Panc1 (cell line): ENCODE data around the gene SLTM. TPM values are rescaled to one million over a fixed set of nuclear protein-coding genes. Genes with fewer than 3 reads are reported as not detected.
"Not testable (repeated sequence)": the region's sequence is repeated elsewhere in the genome, so short reads cannot be mapped to it uniquely, and the experiment has no call there.

ENCODE experiments used
- ATAC-seq: fragments of 200-7000 bp; cut with Tn5 transposase; 2 replicates; pipeline ENCODE4 v1.9.1; 2020; ENCODE audit warnings: mild to moderate bottlenecking, moderate library complexity
- BruUV-seq: library from RNA; stranded (reverse); fragments of 400-500 nt; replicated peaks from 2 replicates; lab custom pipeline; 2021; lab: Mats Ljungman, UMichigan
- CTCF ChIA-PET: fragments of 300-600 bp; sonication (Branson Sonifier 250); formaldehyde crosslinking; loops from one replicate; lab custom pipeline; 2022; ENCODE audit warnings: antibody characterized with exemption; lab: Charles Lee
- POLR2A ChIA-PET: fragments of 300-600 bp; sonication (Branson Sonifier 250); formaldehyde crosslinking; loops from one replicate; lab custom pipeline; 2022; ENCODE audit warnings: antibody characterized with exemption; lab: Charles Lee
- DNase-seq: peaks from one replicate; pipeline ENCODE4 v3.0.0-alpha.2; 2010; ENCODE audit warnings: low read depth, low spot score
- H3K27ac ChIP-seq: 2 replicates; pipeline ENCODE4 v1.5.1; 2011; ENCODE audit warnings: mild to moderate bottlenecking, low read length, inconsistent platforms
- H3K27me3 ChIP-seq: fragments of 200-500 bp; sonication (Bioruptor generic); 2 replicates; pipeline ENCODE4 v1.6.0; 2014; ENCODE audit warnings: low read length, inconsistent platforms; ENCODE audit not compliant: control insufficient read depth, insufficient read depth
- H3K36me3 ChIP-seq: fragments of 200-500 bp; sonication (Bioruptor generic); 2 replicates; pipeline ENCODE4 v1.5.1; 2014; ENCODE audit warnings: inconsistent platforms, mild to moderate bottlenecking, low read length, moderate library complexity; ENCODE audit not compliant: control insufficient read depth, insufficient read depth
- H3K4me1 ChIP-seq: 2 replicates; pipeline ENCODE4 v1.5.1; 2011; ENCODE audit warnings: inconsistent platforms, mild to moderate bottlenecking, low read length, moderate library complexity; ENCODE audit not compliant: control insufficient read depth, insufficient read depth
- H3K4me3 ChIP-seq, 2 experiments: 2 replicates each; pipeline ENCODE4 v1.5.1; 2011 to 2012; ENCODE audit warnings: low read depth in 2 of 2, low read length in 2 of 2, mild to moderate bottlenecking in 2 of 2, inconsistent platforms in 1 of 2, moderate library complexity in 1 of 2
- H3K9me3 ChIP-seq: fragments of 200-500 bp; sonication (Bioruptor generic); 2 replicates; pipeline ENCODE4 v1.5.1; 2014; ENCODE audit warnings: low read depth, mild to moderate bottlenecking, inconsistent platforms, low read length, moderate library complexity; ENCODE audit not compliant: control insufficient read depth, insufficient read depth
- CTCF ChIP-seq: fragments of 450-650 bp; IDR thresholded peaks from 2 replicates; pipeline ENCODE4 v1.5.1; 2017; ENCODE audit warnings: mild to moderate bottlenecking
- POLR2AphosphoS5 ChIP-seq: IDR thresholded peaks from 2 replicates; pipeline ENCODE4 v1.6.1; 2012; ENCODE audit warnings: mild to moderate bottlenecking, low read depth, low read length, moderate library complexity
- REST ChIP-seq, 2 experiments: IDR thresholded peaks; 2 replicates each; pipeline ENCODE4 v1.6.1; 2011 to 2012; ENCODE audit warnings: low read depth in 2 of 2, control low read depth in 1 of 2, low read length in 1 of 2, mild to moderate bottlenecking in 1 of 2, moderate library complexity in 1 of 2; ENCODE audit not compliant: insufficient read depth in 1 of 2
- SIN3A ChIP-seq: IDR thresholded peaks from 2 replicates; pipeline ENCODE4 v1.6.1; 2012; ENCODE audit warnings: low read depth, mild to moderate bottlenecking, low read length, moderate library complexity, borderline replicate concordance; ENCODE audit not compliant: insufficient read depth
- TCF7L2 ChIP-seq: IDR thresholded peaks from 2 replicates; pipeline ENCODE4 v1.6.1; 2011; ENCODE audit warnings: mild to moderate bottlenecking, low read depth, low read length, inconsistent platforms
- in situ Hi-C: cut with HindIII; loops from 2 replicates; pipeline ENCODE4 v1.10.0; 2016; ENCODE audit warnings: low sequenced_read_pairs, low pct_unique_long_range_greater_than_20kb
- intact Hi-C: fragments of 100-400 bp; cut with micrococcal nuclease; formaldehyde crosslinking; loops from one replicate; pipeline ENCODE4 v1.10.0; 2022; ENCODE audit not compliant: unreplicated experiment
- total RNA-seq: library from RNA; stranded (reverse); gene quantifications from one replicate; pipeline ENCODE4 v1.2.1, GENCODE V29; 2021; ENCODE audit not compliant: unreplicated experiment

The SLTM gene
- total RNA-seq, 1 experiment from 2014 or later, result 75.7 TPM

GRCh38 chr15:58886921-58887320 lies 46.6 kb downstream of the SLTM start:
- TF ChIP-seq SIN3A, result no peak
- TF ChIP-seq POLR2AphosphoS5, result no peak
- no peak for TF ChIP-seq TCF7L2
- TF ChIP-seq REST (IDR thresholded peaks at IDR 0.05; ENCODE audit: insufficient read depth in 1 of 2, low read depth in 2 of 2, low read length in 1 of 2), result no peak
- no peak for TF ChIP-seq CTCF
- Histone ChIP-seq H3K36me3 (peaks cover 65% of the 10 kb centered on the region), H3K27ac (no peak overlapping the region), H3K27me3 (no peaks in the 10 kb centered on the region), H3K9me3 (no peaks in the 10 kb centered on the region), H3K4me3 (no peak overlapping the region), H3K4me1 (no peaks in the 10 kb centered on the region)
- intact Hi-C loops, result no loop called here
- POLR2A ChIA-PET, result no interaction called here
- ATAC-seq (no peak), DNase-seq (no peak)
- BruUV-seq, result TSS peak; percentile 42
- CTCF ChIA-PET, result no interaction called here
- in situ Hi-C loops, result no loop called here

DNA sequence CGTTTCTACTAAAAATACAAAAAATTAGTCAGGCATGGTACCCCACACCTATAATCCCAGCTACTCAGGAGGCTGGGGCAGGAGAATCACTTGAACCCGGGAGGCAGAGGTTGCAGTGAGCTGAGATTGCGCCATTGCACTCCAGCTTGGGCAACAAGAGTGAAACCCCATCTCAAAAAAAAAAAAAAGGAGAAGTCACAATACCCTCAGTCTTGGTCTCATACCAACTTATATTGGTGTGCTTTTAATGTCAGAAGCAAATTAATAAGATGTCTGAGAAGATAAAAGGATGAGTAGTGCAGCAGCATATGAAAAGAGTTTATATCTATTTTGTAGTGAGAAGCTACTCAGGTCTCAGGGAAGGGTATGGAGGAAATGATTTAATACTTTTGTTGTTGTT lies 49.6 kb downstream of the SLTM start:
- CTCF ChIA-PET, DNase-seq, H3K4me1 ChIP-seq, intact Hi-C loops, H3K27ac ChIP-seq, ATAC-seq, H3K9me3 ChIP-seq, in situ Hi-C loops, H3K4me3 ChIP-seq, H3K27me3 ChIP-seq, BruUV-seq: not testable (repeated sequence)
- POLR2A ChIA-PET, result interaction anchor here (0.8 kb wide), 1 partner anchor 655 kb away, joined by 5 read pairs; no protein-coding TSS in a partner anchor
- H3K36me3 ChIP-seq, result peaks cover 43% of the 10 kb centered on the region

DNA sequence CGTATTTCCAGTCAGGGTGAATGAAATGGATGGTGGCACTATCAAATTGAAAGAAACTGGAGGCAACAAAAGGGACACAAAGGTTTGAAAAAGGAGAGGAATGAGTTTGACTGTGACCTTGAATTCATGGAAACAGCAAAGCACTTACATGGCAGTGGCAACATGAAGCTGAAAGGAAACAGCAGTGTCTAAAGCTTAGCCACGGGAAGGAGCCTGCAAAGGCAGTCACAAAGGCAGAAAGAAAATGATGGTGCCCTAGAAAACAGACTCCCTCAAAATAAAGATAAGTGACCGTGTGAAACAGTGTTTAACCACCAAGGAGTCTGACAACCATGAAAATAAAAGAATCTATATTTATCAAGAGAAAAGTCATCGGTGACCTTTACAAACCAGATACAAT lies 51.2 kb downstream of the SLTM start:
- ChIA-PET POLR2A (interaction anchor here (0.8 kb wide), 1 partner anchor 29 kb away, joined by 5 read pairs; no protein-coding TSS in a partner anchor), CTCF (no interaction called here)
- in situ Hi-C loops, result no loop called here
- H3K27ac ChIP-seq, result no peak overlapping the region
- H3K27me3 ChIP-seq, result no peaks in the 10 kb centered on the region
- intact Hi-C loops, result no loop called here
- ATAC-seq (no peak), DNase-seq (no peak)
- peaks cover 36% of the 10 kb centered on the region for H3K36me3 ChIP-seq
- H3K4me1 ChIP-seq, result no peaks in the 10 kb centered on the region
- H3K4me3 ChIP-seq, result no peak overlapping the region
- no TSS peak for BruUV-seq
- H3K9me3 ChIP-seq, result no peaks in the 10 kb centered on the region
- TF ChIP-seq CTCF, result no peak
- TF ChIP-seq REST (IDR thresholded peaks at IDR 0.05; ENCODE audit: insufficient read depth in 1 of 2, low read depth in 2 of 2, low read length in 1 of 2), result no peak
- TF ChIP-seq TCF7L2, result no peak
- TF ChIP-seq SIN3A, result no peak
- TF ChIP-seq POLR2AphosphoS5, result no peak
